Measurements from ENCODE around the gene ABCB4. TPM values are rescaled to one million over a fixed set of nuclear protein-coding genes. Genes with fewer than 3 reads are reported as not detected.

Gene ABCB4
- total and polyA plus RNA-seq, 2 of the 8 experiments (the other 6 are each of a cell fraction or from before 2014, with no cell fraction given): 0.54 to 0.60 TPM

DNA sequence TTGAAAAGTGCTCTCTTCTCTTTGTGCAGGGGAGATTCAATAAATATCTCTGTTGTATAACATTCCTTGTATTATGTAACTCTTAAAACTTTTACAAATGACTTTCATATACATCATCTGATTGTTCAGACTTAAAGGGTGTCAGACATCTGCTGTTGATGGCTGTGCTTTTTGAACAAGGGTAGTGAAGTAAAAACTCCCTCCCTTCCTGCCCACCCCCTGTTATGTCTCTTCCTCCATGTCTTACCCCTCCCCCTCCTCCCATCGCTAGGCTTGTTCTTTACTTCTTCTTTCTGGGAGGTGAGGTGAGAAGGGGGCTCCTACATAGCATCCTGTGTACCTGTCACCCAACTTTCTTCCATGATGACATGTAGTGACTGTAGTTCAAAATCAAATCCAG, 23.4 kb upstream of the ABCB4 start:
- Histone ChIP-seq H4K8ac (ENCODE audit: extremely low read depth, insufficient read depth, low read length) (no peak overlapping the region), H3K9ac (replicated peaks in 1 of 4; ENCODE audit: extremely low read depth in 1 of 4, low read depth in 3 of 4, low read length in 3 of 4) (no peak overlapping the region), H3K4me1 (replicated peaks in 1 of 4; ENCODE audit: control insufficient read depth in 3 of 4, insufficient read depth in 4 of 4, low read length in 3 of 4) (no peaks in the 10 kb centered on the region), H3K27ac (ENCODE audit: low read depth, low read length) (no peak overlapping the region), H3K4me3 (ENCODE audit: extremely low read depth in 1 of 4, insufficient read depth in 2 of 4, low read depth in 3 of 4, low read length in 4 of 4) (no peak overlapping the region), H3K27me3 (replicated peaks in 1 of 4; ENCODE audit: control insufficient read depth in 3 of 4, extremely low read depth in 1 of 4, insufficient read depth in 3 of 4, low read length in 3 of 4) (no peaks in the 10 kb centered on the region), H4K91ac (replicated peaks; ENCODE audit: insufficient read length, low read length) (no peak overlapping the region), H3K18ac (ENCODE audit: extremely low read depth, low read length) (no peak overlapping the region), H2BK20ac (ENCODE audit: low read length) (no peak overlapping the region), H3K79me2 (ENCODE audit: control insufficient read depth in 1 of 2, insufficient read depth in 2 of 2, low read length in 2 of 2) (no peaks in the 10 kb centered on the region), H3K14ac (ENCODE audit: insufficient read length) (no peak overlapping the region), H3K4me2 (ENCODE audit: insufficient read depth in 1 of 2, low read depth in 2 of 2, low read length in 2 of 2) (no peak overlapping the region), H3K9me3 (ENCODE audit: insufficient read depth in 2 of 2, low read depth in 1 of 2, low read length in 1 of 2) (no peaks in the 10 kb centered on the region), H2BK12ac (ENCODE audit: low read depth, low read length) (no peak overlapping the region), H3K56ac (replicated peaks; ENCODE audit: insufficient read length, low read depth, low read length) (no peak overlapping the region), H2BK15ac (ENCODE audit: low read length) (no peak overlapping the region), H2AK5ac (ENCODE audit: low read depth, low read length) (no peak overlapping the region), H4K5ac (ENCODE audit: insufficient read length, low read depth, low read length) (no peak overlapping the region), H3K23ac (ENCODE audit: insufficient read length) (no peak overlapping the region), H2BK120ac (replicated peaks; ENCODE audit: low read depth, low read length) (no peak overlapping the region), H3K36me3 (ENCODE audit: control insufficient read depth in 2 of 4, insufficient read depth in 4 of 4, low read length in 3 of 4) (no peaks in the 10 kb centered on the region; a peak in 1 of 8 replicates), H2BK5ac (ENCODE audit: low read depth, low read length) (no peak overlapping the region), H3K79me1 (ENCODE audit: low read depth, low read length) (no peaks in the 10 kb centered on the region), H3K4ac (replicated peaks; ENCODE audit: insufficient read length, low read depth, low read length) (no peak overlapping the region), H4K20me1 (replicated peaks in 1 of 2; ENCODE audit: control insufficient read depth in 1 of 2, insufficient read depth in 2 of 2, low read length in 2 of 2) (no peaks in the 10 kb centered on the region), H2AFZ (ENCODE audit: low read length) (no peak overlapping the region), H3K23me2 (ENCODE audit: low read depth, low read length) (no peaks in the 10 kb centered on the region)
- no peak for DNase-seq (ENCODE audit: low read depth in 1 of 2, low spot score in 2 of 2)
- ChIA-PET POLR2A (ENCODE audit: partially characterized antibody) (no interaction called here), CTCF (ENCODE audit: partially characterized antibody) (no interaction called here)
- peak; percentile 66 for FAIRE-seq
- WGBS, 2 experiments (ENCODE audit: extremely low coverage in 1 of 2, insufficient coverage in 1 of 2, insufficient read length in 1 of 2, insufficient replicate concordance in 2 of 2, low coverage in 1 of 2, low lambda C conversion rate in 2 of 2, missing lambda C conversion rate in 1 of 2): 88% methylated on average over 1 of the region's 1 CpG; no CpG with 5 or more reads in 1 of the 2 experiments
- TF ChIP-seq CHD2 (IDR thresholded peaks at IDR 0.05; ENCODE audit: low read length): no peak
